HepG2 (cell line): Measurements from ENCODE around the gene RCAN2. TPM values are rescaled to one million over a fixed set of nuclear protein-coding genes. Genes with fewer than 3 reads are reported as not detected.

ENCODE experiments used
- ATAC-seq: fragments of 200-7000 bp; cut with Tn5 transposase; 3 replicates; pipeline ENCODE4 v1.9.1; 2020; ENCODE audit warnings: mild to moderate bottlenecking, moderate library complexity
- BruUV-seq: library from RNA; stranded (reverse); fragments of 400-500 nt; replicated peaks from 2 replicates; lab custom pipeline; 2021; lab: Mats Ljungman, UMichigan
- CTCF ChIA-PET: fragments of 300-600 bp; formaldehyde crosslinking; extraction: SDS; loops from one replicate; lab custom pipeline; 2021; ENCODE audit warnings: low total read pairs, inconsistent platforms, low intra/inter-chr PET ratio; lab: Yijun Ruan, JAX
- POLR2A ChIA-PET: fragments of 350-600 bp; sonication (Branson Sonifier 250); formaldehyde crosslinking; loops from one replicate; lab custom pipeline; 2020; ENCODE audit warnings: antibody characterized with exemption, inconsistent platforms; lab: Yijun Ruan, JAX
- DNase-seq: peaks from one replicate; pipeline ENCODE4 v3.0.0-alpha.2; 2015; ENCODE audit warnings: low spot score
- FAIRE-seq: peaks from 3 replicates; lab custom pipeline; 2011; peaks lifted over from hg19 to GRCh38; lab: Jason Lieb, UNC
- H2AFZ ChIP-seq: one replicate; pipeline ENCODE4 v1.6.1; 2011; ENCODE audit warnings: low read length, inconsistent platforms
- H3K27ac ChIP-seq: fragments of 300-600 bp; 3 replicates; pipeline ENCODE4 v1.8.0; 2011; ENCODE audit warnings: mixed run types, mild to moderate bottlenecking, mixed read lengths, low read length, inconsistent platforms; ENCODE audit not compliant: insufficient read depth; ENCODE audit errors: extremely low read length
- H3K27me3 ChIP-seq, 2 experiments: fragments of 200-600 bp in 1 of 2; 2 replicates in 1 of 2; 3 replicates in 1 of 2; pipeline versions ENCODE4 v1.6.0 to v1.8.0; 2011; ENCODE audit warnings: low read length in 2 of 2, mild to moderate bottlenecking in 2 of 2, moderate library complexity in 2 of 2, inconsistent platforms in 1 of 2; ENCODE audit not compliant: insufficient read depth in 2 of 2, control insufficient read depth in 1 of 2
- H3K36me3 ChIP-seq, 2 experiments: fragments of 200-600 bp in 1 of 2; replicated peaks in 1 of 2; 2 replicates in 1 of 2; 3 replicates in 1 of 2; pipeline versions ENCODE4 v1.5.1 to v1.8.0; 2011; ENCODE audit warnings: low read length in 2 of 2, inconsistent platforms in 1 of 2; ENCODE audit not compliant: insufficient read depth in 2 of 2, control insufficient read depth in 1 of 2
- H3K4me1 ChIP-seq: 2 replicates; pipeline ENCODE4 v1.5.1; 2012; ENCODE audit warnings: low read length, inconsistent platforms; ENCODE audit not compliant: insufficient read depth
- H3K4me2 ChIP-seq: 2 replicates; pipeline ENCODE4 v1.6.0; 2011; ENCODE audit warnings: low read depth, low read length, inconsistent platforms
- H3K4me3 ChIP-seq, 3 experiments: fragments of 200-600 bp in 1 of 3; sonication (generic), shearing (Covaris generic) in 1 of 3; replicated peaks in 1 of 3; 2 replicates each; pipeline ENCODE4 v1.5.1; 2011 to 2016; ENCODE audit warnings: low read length in 3 of 3, inconsistent platforms in 2 of 3, low read depth in 2 of 3, mild to moderate bottlenecking in 2 of 3, control low read depth in 1 of 3, mixed read lengths in 1 of 3; ENCODE audit not compliant: insufficient read depth in 1 of 3
- H3K79me2 ChIP-seq: one replicate; pipeline ENCODE4 v1.6.1; 2011; ENCODE audit warnings: low read length, inconsistent platforms; ENCODE audit not compliant: insufficient read depth
- H3K9ac ChIP-seq: 2 replicates; pipeline ENCODE4 v1.6.0; 2011; ENCODE audit warnings: mild to moderate bottlenecking, low read depth, low read length, inconsistent platforms; ENCODE audit not compliant: insufficient read depth
- H3K9me3 ChIP-seq: 2 replicates; pipeline ENCODE4 v1.5.1; 2012; ENCODE audit warnings: mild to moderate bottlenecking, low read length
- H4K20me1 ChIP-seq: 2 replicates; pipeline ENCODE4 v1.6.0; 2011; ENCODE audit warnings: inconsistent platforms, mild to moderate bottlenecking, low read length, moderate library complexity; ENCODE audit not compliant: insufficient read depth
- ATM ChIP-seq: fragments of 450-650 bp; IDR thresholded peaks from 2 replicates; pipeline ENCODE4 v1.7.1; 2017; ENCODE audit warnings: mild to moderate bottlenecking, borderline replicate concordance
- CREB1 ChIP-seq, 2 experiments: fragments of 450-650 bp in 1 of 2; IDR thresholded peaks; 2 replicates each; pipeline ENCODE4 v1.6.1; 2016 to 2017; ENCODE audit warnings: control low read depth in 1 of 2, mild to moderate bottlenecking in 1 of 2, missing compliant biosample characterization in 1 of 2, missing genetic modification characterization in 1 of 2
- DMAP1 ChIP-seq: IDR thresholded peaks from 2 replicates; pipeline ENCODE4 v1.6.1; 2016
- MIER3 ChIP-seq: IDR thresholded peaks from 2 replicates; pipeline ENCODE4 v1.6.1; 2016; ENCODE audit warnings: missing compliant biosample characterization, borderline replicate concordance
- MXI1 ChIP-seq: IDR thresholded peaks from 3 replicates; pipeline ENCODE4 v1.6.1; 2012; ENCODE audit warnings: low read depth, low read length, inconsistent platforms, borderline replicate concordance
- NFIB ChIP-seq: sonication (generic); formaldehyde crosslinking; IDR thresholded peaks from 2 replicates; pipeline ENCODE4 v1.9.0; 2021; ENCODE audit warnings: missing genetic modification reagents, mild to moderate bottlenecking, borderline replicate concordance
- POLR2AphosphoS2 ChIP-seq: IDR thresholded peaks from 2 replicates; pipeline ENCODE4 v1.6.1; 2011; ENCODE audit warnings: low read depth, low read length, improper control_type of control experiment
- PRDM10 ChIP-seq: sonication (generic); formaldehyde crosslinking; IDR thresholded peaks from 2 replicates; pipeline ENCODE4 v1.4.0; 2020; ENCODE audit warnings: low read depth, missing genetic modification reagents
- RARA ChIP-seq: IDR thresholded peaks from 2 replicates; pipeline ENCODE4 v1.6.1; 2016; ENCODE audit warnings: missing genetic modification reagents, missing compliant biosample characterization
- THYN1 ChIP-seq: sonication (generic); formaldehyde crosslinking; IDR thresholded peaks from 2 replicates; pipeline ENCODE4 v1.8.1; 2023; ENCODE audit warnings: low read depth, mild to moderate bottlenecking, moderate library complexity, missing genetic modification reagents, borderline replicate concordance
- ZNF737 ChIP-seq: sonication (generic); formaldehyde crosslinking; IDR thresholded peaks from 2 replicates; pipeline ENCODE4 v1.5.0; 2020; ENCODE audit warnings: missing genetic modification reagents, mild to moderate bottlenecking, borderline replicate concordance
- ZNF790 ChIP-seq: sonication (generic); formaldehyde crosslinking; IDR thresholded peaks from 2 replicates; pipeline ENCODE4 v1.8.0; 2022; ENCODE audit warnings: missing genetic modification reagents, mild to moderate bottlenecking, borderline replicate concordance
- ZNF792 ChIP-seq: IDR thresholded peaks from 2 replicates; pipeline ENCODE4 v1.6.1; 2016
- WGBS: methylation state at CpG from one replicate; pipeline ENCODE4 v1.1.6; 2017; ENCODE audit warnings: low lambda C conversion rate; 5-methylcytosine and 5-hydroxymethylcytosine counted together
- in situ Hi-C: cut with HindIII; loops from 2 replicates; pipeline ENCODE4 v1.10.0; 2017; ENCODE audit warnings: low pct_unique_long_range_greater_than_20kb; ENCODE audit not compliant: extremely low pct_ligation_motif_present
- intact Hi-C: fragments of 100-400 bp; cut with micrococcal nuclease; formaldehyde crosslinking; loops from one replicate; pipeline ENCODE4 v1.10.0; 2022; ENCODE audit not compliant: unreplicated experiment
- polyA plus RNA-seq, 8 experiments: library from polyadenylated mRNA; depleted of rRNA in 3 of 8; stranded (reverse) in 7 of 8; unstranded in 1 of 8; fragments of >200 nt; fragmentation: Illumina TruSeq in 4 of 8; extraction: Trizol in 4 of 8; gene quantifications; 2 replicates each; pipeline versions ENCODE4 v1.2.1 to v1.2.3, GENCODE V29; 2011 to 2016; ENCODE audit warnings: low read depth in 4 of 8, missing spikeins in 1 of 8, mixed read lengths in 1 of 8; ENCODE audit not compliant: insufficient read depth in 1 of 8
- total RNA-seq, 5 experiments: library from RNA; depleted of rRNA; stranded (reverse); fragments of >200 nt; fragmentation: Illumina TruSeq; extraction: Trizol; gene quantifications; 2 replicates each; pipeline ENCODE4 v1.2.3, GENCODE V29; 2016; ENCODE audit warnings: low read depth in 1 of 5
- TF ChIP-seq, protein P1 (sequence below), 2 experiments: sonication (generic) in 1 of 2; formaldehyde crosslinking in 1 of 2; IDR thresholded peaks; 2 replicates each; pipeline versions ENCODE4 v1.4.0 to v1.6.1; 2016 to 2020; ENCODE audit warnings: borderline replicate concordance in 1 of 2, low read depth in 1 of 2, mild to moderate bottlenecking in 1 of 2, missing genetic modification reagents in 1 of 2
- TF ChIP-seq, protein P2 (sequence below): sonication (generic); formaldehyde crosslinking; IDR thresholded peaks from 2 replicates; pipeline ENCODE4 v1.4.0; 2020; ENCODE audit warnings: missing genetic modification reagents

RCAN2 gene
- total and polyA plus RNA-seq, 2 of the 13 experiments (the other 11 are each of a cell fraction or from before 2014, with no cell fraction given), result not detected

GRCh38 chr6:46468403-46469010 is 22.7 kb downstream of the RCAN2 start:
- 33% methylated on average over 9 of the region's 9 CpGs for WGBS
- H3K4me2 ChIP-seq, result no peak overlapping the region
- FAIRE-seq (no peak), ATAC-seq (no peak), DNase-seq (no peak)
- no peak overlapping the region for H3K9ac ChIP-seq
- no peak overlapping the region for H2AFZ ChIP-seq
- H3K36me3 ChIP-seq, result no peaks in the 10 kb centered on the region
- H4K20me1 ChIP-seq, result no peaks in the 10 kb centered on the region
- H3K27me3 ChIP-seq, result no peaks in the 10 kb centered on the region
- no peaks in the 10 kb centered on the region for H3K9me3 ChIP-seq
- CTCF ChIA-PET, result no interaction called here
- no TSS peak for BruUV-seq
- H3K27ac ChIP-seq, result no peak overlapping the region
- POLR2A ChIA-PET, result no interaction called here
- H3K79me2 ChIP-seq, result no peaks in the 10 kb centered on the region
- in situ Hi-C loops, result no loop called here
- no peaks in the 10 kb centered on the region for H3K4me1 ChIP-seq
- no peak overlapping the region for H3K4me3 ChIP-seq
- intact Hi-C loops, result no loop called here
- no peak for TF ChIP-seq DMAP1
- TF ChIP-seq NFIB (CRISPR knock-in tag), result no peak
- TF ChIP-seq POLR2AphosphoS2, result no peak
- no peak for TF ChIP-seq ZNF737
- TF ChIP-seq, protein P1, sequence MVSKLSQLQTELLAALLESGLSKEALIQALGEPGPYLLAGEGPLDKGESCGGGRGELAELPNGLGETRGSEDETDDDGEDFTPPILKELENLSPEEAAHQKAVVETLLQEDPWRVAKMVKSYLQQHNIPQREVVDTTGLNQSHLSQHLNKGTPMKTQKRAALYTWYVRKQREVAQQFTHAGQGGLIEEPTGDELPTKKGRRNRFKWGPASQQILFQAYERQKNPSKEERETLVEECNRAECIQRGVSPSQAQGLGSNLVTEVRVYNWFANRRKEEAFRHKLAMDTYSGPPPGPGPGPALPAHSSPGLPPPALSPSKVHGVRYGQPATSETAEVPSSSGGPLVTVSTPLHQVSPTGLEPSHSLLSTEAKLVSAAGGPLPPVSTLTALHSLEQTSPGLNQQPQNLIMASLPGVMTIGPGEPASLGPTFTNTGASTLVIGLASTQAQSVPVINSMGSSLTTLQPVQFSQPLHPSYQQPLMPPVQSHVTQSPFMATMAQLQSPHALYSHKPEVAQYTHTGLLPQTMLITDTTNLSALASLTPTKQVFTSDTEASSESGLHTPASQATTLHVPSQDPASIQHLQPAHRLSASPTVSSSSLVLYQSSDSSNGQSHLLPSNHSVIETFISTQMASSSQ (IDR thresholded peaks at IDR 0.05; ENCODE audit: low read depth), result no peak
- TF ChIP-seq, protein P1 (CRISPR knock-in tag; IDR thresholded peaks at IDR 0.05; ENCODE audit: borderline replicate concordance), result no peak
- TF ChIP-seq, protein P2, sequence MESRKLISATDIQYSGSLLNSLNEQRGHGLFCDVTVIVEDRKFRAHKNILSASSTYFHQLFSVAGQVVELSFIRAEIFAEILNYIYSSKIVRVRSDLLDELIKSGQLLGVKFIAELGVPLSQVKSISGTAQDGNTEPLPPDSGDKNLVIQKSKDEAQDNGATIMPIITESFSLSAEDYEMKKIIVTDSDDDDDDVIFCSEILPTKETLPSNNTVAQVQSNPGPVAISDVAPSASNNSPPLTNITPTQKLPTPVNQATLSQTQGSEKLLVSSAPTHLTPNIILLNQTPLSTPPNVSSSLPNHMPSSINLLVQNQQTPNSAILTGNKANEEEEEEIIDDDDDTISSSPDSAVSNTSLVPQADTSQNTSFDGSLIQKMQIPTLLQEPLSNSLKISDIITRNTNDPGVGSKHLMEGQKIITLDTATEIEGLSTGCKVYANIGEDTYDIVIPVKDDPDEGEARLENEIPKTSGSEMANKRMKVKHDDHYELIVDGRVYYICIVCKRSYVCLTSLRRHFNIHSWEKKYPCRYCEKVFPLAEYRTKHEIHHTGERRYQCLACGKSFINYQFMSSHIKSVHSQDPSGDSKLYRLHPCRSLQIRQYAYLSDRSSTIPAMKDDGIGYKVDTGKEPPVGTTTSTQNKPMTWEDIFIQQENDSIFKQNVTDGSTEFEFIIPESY (CRISPR knock-in tag), result no peak
- TF ChIP-seq THYN1 (CRISPR knock-in tag), result no peak
- TF ChIP-seq ZNF792 (CRISPR knock-in tag), result no peak
- TF ChIP-seq RARA, result no peak
- no peak for TF ChIP-seq CREB1 (IDR thresholded peaks at IDR 0.05)
- TF ChIP-seq CREB1 (CRISPR knock-in tag; IDR thresholded peaks at IDR 0.05), result no peak
- no peak for TF ChIP-seq PRDM10 (CRISPR knock-in tag)
- no peak for TF ChIP-seq MIER3 (CRISPR knock-in tag)
- no peak for TF ChIP-seq MXI1
- no peak for TF ChIP-seq ATM
- no peak for TF ChIP-seq ZNF790 (CRISPR knock-in tag)
